Activated CD4-positive, alpha-beta T cell treated with anti-CD3 and anti-CD28 coated beads, Interleukin-2, amount 10 ng/mL, durations not matched to agents 7 days and 5 days (primary cell): ENCODE data around the gene POLD2. TPM values are rescaled to one million over a fixed set of nuclear protein-coding genes. Genes with fewer than 3 reads are reported as not detected.
A peak's percentile ranks its signal among the peaks of the same experiment; 100 is the strongest.

Experiments used
- CTCF ChIA-PET: fragments of 350-600 bp; sonication (Branson Sonifier 250); formaldehyde crosslinking; loops from one replicate; lab custom pipeline; 2021; ENCODE audit warnings: antibody characterized with exemption; lab: Charles Lee
- POLR2A ChIA-PET: fragments of 350-600 bp; sonication (Branson Sonifier 250); formaldehyde crosslinking; loops from one replicate; lab custom pipeline; 2021; ENCODE audit warnings: antibody characterized with exemption; lab: Charles Lee
- DNase-seq: peaks from one replicate; pipeline ENCODE4 v3.0.0-alpha.2; 2020
- H3K27ac Mint-ChIP-seq: one replicate; pipeline ENCODE4 v1.8.0; 2021; ENCODE audit warnings: mild to moderate bottlenecking, moderate library complexity, mixed read lengths
- H3K27me3 Mint-ChIP-seq: one replicate; pipeline ENCODE4 v1.8.0; 2021; ENCODE audit warnings: mixed read lengths
- H3K36me3 Mint-ChIP-seq: one replicate; pipeline ENCODE4 v1.8.0; 2021; ENCODE audit warnings: low read depth, mixed read lengths
- H3K4me1 Mint-ChIP-seq: one replicate; pipeline ENCODE4 v1.8.0; 2021; ENCODE audit warnings: mixed read lengths
- H3K4me3 Mint-ChIP-seq: one replicate; pipeline ENCODE4 v1.8.0; 2021; ENCODE audit warnings: mild to moderate bottlenecking, moderate library complexity, mixed read lengths
- H3K9me3 Mint-ChIP-seq: one replicate; pipeline ENCODE4 v1.8.0; 2021; ENCODE audit warnings: mixed read lengths
- total RNA-seq, 2 experiments: library from RNA; stranded (reverse); gene quantifications; one replicate each; pipeline ENCODE4 v1.2.3, GENCODE V29; 2021

POLD2 gene
- total RNA-seq, 2 experiments from 2014 or later = 117 to 128 TPM

DNA sequence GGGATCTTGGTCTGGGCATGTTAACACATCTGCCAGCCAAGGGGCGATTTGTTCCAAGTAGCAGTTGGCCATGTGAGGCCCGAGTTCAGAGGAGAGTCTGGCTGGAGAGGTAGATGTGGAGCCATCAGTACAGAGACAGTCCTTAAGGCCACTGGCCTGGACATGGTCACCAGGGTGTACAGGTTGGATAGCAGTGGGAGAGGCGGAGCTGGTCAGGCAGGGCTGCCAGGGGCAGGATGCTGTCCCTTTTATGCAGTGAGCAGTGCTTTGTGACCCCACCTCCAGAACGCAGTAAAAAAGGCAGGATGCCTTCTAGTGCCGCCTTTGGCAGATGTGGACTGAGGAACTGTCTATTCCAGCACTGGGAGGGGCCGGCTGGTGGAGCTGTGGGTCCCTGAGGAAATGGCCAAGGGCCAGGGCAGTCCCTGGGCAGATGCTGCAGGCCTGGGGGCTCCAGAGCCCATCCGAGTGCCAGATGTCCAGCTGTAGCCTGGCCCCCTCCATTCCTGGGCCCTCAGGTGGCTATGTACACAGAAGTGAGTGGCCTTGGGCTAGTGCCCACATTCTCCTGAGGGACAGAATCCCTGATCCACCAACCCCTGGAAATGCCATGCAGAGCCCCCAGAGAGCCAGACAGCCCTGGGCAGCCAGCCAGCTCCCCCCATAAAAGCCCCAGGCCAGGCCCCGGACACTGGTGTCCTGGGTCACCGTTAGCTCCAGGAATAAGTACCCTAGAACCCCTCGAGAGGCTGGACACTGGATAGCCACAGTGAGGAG is 34.9 kb upstream of the POLD2 start:
- H3K4me1 Mint-ChIP-seq = no peaks in the 10 kb centered on the region
- CTCF ChIA-PET = interaction anchor here (1.9 kb wide), 1 partner anchor 11 kb away, joined by 6 read pairs; no protein-coding TSS in a partner anchor
- H3K4me3 Mint-ChIP-seq = no peak overlapping the region
- DNase-seq = no peak
- no peaks in the 10 kb centered on the region for H3K9me3 Mint-ChIP-seq
- H3K27ac Mint-ChIP-seq = no peak overlapping the region
- POLR2A ChIA-PET = no interaction called here
- H3K36me3 Mint-ChIP-seq = no peaks in the 10 kb centered on the region
- no peaks in the 10 kb centered on the region for H3K27me3 Mint-ChIP-seq

GRCh38 chr7:44157116-44158080 is 34.0 kb upstream of the POLD2 start:
- Mint-ChIP-seq H3K27ac (no peak overlapping the region), H3K4me1 (no peaks in the 10 kb centered on the region), H3K9me3 (no peaks in the 10 kb centered on the region), H3K27me3 (no peaks in the 10 kb centered on the region), H3K4me3 (no peak overlapping the region), H3K36me3 (no peaks in the 10 kb centered on the region)
- no peak for DNase-seq
- ChIA-PET CTCF (interaction anchor here (1.9 kb wide), 1 partner anchor 10 kb away, joined by 6 read pairs; no protein-coding TSS in a partner anchor), POLR2A (no interaction called here)

DNA sequence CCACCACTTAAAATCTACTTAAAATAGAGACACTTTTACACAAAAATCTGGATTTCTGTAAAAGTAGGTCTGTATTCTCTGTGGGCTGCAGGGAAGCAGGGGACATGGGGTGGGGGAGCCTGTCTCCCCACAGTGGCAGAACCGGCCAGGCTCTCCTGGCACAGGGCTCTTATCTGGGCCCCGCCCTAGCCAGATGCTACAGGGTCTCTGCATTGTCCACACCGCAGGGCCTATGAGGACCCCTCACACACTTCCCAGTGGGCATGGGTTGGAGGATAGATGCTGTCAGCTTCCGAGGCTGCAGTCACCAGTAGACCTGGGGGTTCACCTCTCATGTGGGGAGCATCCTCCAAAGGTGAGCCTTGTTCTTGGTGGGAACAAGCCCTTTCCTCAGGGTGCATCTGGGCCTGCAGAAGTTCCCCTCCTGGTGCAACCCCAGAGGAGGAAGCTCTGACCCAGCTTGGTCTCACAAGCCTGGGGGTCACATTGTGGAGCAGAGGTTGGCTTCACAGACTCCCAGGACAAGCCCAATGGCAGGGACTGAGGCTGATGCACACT is 33.2 kb upstream of the POLD2 start:
- Mint-ChIP-seq H3K9me3 (no peaks in the 10 kb centered on the region), H3K4me3 (no peak overlapping the region), H3K36me3 (no peaks in the 10 kb centered on the region), H3K27me3 (no peaks in the 10 kb centered on the region), H3K4me1 (no peaks in the 10 kb centered on the region), H3K27ac (no peak overlapping the region)
- ChIA-PET POLR2A (no interaction called here), CTCF (interaction anchor here (1.9 kb wide), 1 partner anchor 10 kb away, joined by 6 read pairs; no protein-coding TSS in a partner anchor)
- no peak for DNase-seq

DNA sequence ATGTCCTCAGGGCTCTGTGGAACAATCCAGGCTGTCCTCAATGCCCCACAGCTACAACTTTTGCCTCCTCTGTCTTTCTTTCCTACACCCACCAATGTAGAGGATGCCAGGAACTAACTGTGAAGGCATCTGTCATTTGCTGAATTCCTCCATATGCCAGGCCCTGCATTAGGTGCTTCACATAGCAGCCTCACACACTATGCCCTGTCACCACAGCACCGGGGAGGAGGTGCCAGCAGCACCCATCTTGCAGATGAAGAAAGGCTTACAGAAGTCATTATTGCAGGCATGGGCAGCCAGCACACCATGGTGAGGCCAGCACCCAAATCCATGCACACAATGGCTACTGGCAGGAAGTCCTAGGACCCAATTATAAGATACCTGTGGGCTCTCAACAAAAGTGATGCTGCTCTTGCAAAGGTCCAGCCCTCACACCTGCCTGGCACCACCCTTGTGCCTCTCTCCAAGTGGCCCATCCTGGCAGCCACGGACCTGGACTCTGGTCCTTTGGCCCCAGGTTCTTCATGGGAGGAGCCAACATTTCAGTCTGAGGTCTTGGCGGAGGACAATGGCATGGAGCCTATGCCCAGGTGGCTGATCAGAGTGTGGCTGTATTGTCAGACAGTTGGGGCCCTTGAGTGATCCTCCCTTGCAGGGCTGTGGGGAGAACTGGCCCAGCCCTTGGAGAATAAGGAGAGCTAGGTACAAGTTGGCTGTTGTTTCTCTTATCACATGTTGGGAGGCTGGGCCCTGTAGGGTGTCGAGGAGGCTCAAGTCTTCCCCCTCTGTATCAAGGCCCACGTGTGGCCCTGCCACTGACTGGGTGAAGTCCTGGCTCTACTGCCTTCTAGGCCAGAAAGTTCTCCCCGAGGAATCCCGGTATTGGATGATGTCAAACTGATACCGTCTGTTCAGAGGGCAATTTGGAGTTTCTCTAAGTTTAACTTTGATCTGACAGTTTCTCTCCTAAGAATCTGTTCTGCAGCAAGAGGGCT is 32.1 kb upstream of the POLD2 start:
- no peak for DNase-seq
- Mint-ChIP-seq H3K36me3 (no peaks in the 10 kb centered on the region), H3K4me3 (no peak overlapping the region), H3K27me3 (no peaks in the 10 kb centered on the region), H3K4me1 (no peaks in the 10 kb centered on the region), H3K27ac (no peak overlapping the region), H3K9me3 (no peaks in the 10 kb centered on the region)
- CTCF ChIA-PET = no interaction called here
- POLR2A ChIA-PET = no interaction called here

DNA sequence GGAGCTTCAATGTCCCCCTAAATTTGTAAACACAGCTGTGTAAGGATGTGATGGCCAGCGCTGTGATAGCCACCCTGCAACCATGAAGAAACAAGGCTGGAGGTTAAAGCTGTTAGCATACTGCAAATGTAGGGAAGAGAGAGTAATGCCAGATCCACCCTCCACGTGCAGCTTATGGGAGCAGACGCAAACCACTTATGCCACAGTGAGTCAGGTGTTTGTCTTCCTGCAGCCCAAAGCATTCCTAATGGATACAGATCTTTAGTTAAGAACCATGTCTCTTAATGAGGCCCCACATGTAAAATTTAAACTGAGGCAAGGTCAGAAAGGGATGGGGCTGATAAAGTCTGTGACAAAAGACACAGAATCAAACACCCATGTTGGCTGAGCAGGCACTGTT is 31.4 kb upstream of the POLD2 start:
- Mint-ChIP-seq H3K4me3 (no peak overlapping the region), H3K36me3 (no peaks in the 10 kb centered on the region), H3K4me1 (no peaks in the 10 kb centered on the region), H3K9me3 (no peaks in the 10 kb centered on the region), H3K27ac (no peak overlapping the region), H3K27me3 (no peaks in the 10 kb centered on the region)
- DNase-seq = no peak
- ChIA-PET CTCF (interaction anchor here (1.2 kb wide), 1 partner anchor 8 kb away, joined by 3 read pairs; no protein-coding TSS in a partner anchor), POLR2A (no interaction called here)

GRCh38 chr7:44153948-44154335 is 30.6 kb upstream of the POLD2 start:
- ChIA-PET CTCF (interaction anchor here (1.0 to 1.5 kb wide), 4 partner anchors 9 to 22 kb away, joined by 3 to 4 read pairs (median 3); no protein-coding TSS in a partner anchor), POLR2A (no interaction called here)
- no peaks in the 10 kb centered on the region for H3K9me3 Mint-ChIP-seq

DNA sequence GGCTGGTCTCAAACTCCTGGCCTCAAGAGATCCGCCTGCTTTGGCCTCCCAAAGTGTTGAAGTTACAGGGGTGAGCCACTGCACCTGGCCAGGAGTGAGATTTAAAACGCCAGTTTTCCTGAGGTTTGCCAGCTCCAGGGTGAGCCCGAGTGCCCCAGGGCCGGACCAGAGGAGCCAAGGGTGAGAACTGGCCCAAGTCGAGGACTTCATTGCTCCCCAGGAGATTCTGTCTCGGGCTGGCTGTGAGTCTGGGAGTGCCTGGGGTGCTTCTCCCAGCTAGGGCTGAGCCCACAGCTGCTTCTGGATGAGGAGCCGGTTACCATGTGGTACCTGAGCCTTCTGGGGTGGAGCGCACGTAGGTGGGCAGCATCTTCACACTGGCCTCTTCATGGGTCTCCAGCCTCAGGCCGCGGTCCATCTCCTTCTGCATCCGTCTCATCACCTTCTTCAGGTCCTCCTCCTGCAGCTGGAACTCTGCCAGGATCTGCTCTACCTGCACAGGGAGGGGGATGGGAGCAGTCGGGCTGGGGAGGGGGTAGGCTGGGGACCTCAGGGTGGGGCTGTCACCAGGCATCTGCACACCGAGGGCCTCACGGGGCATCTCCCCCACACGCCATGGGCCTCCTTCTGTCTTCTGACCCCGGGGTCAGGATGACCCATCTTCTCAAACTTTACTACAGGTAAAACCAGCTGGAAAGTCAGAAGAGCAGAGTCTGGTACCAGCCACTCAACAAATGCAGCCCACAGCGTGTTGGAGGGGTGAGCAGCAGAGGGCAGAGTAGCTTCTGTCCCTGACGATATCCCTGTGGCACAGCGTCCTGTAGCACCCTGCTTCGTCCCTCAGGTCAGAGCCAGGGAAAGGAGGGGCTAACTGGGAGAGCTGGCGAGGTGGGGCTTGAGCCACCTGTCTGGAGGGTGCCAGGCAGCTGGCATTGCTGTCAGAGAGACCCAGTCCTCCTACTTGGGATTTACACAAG is 29.9 kb upstream of the POLD2 start:
- CTCF ChIA-PET = interaction anchor here (0.8 to 1.5 kb wide), 5 partner anchors 9 to 23 kb away, joined by 3 to 4 read pairs (median 3); no protein-coding TSS in a partner anchor
- H3K27ac Mint-ChIP-seq = no peak overlapping the region

More at GRCh38 chr7:44153948-44154335, 30.6 kb upstream of the POLD2 start:
- Mint-ChIP-seq H3K36me3 (no peaks in the 10 kb centered on the region), H3K4me3 (no peak overlapping the region), H3K4me1 (no peaks in the 10 kb centered on the region), H3K27me3 (no peaks in the 10 kb centered on the region), H3K27ac (no peak overlapping the region)
- no peak for DNase-seq

DNA sequence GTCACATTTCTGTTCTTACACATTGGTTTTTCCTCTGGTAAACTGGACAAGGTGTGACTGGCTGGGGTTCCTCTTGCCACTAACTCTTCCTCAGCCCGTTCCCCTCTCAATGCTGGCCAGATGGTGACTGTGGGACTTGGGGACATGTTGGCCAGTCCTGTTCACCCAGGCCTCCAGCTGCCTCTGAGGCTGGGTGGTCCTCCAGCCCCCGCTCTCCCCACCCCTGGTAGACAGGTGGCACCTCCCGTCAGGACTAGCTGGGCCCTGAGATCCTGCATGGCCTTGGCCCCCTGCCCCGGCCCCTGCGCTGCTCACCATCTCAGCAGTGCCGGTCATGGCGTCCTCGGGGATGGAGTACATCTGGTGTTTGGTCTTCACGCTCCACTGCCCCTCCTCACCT is 28.6 kb upstream of the POLD2 start:
- no peak overlapping the region for H3K4me3 Mint-ChIP-seq
- ChIA-PET CTCF (interaction anchor here (0.8 kb wide), 1 partner anchor 12 kb away, joined by 3 read pairs; no protein-coding TSS in a partner anchor), POLR2A (no interaction called here)
- peaks cover 3% of the 10 kb centered on the region for H3K27me3 Mint-ChIP-seq
- no peak for DNase-seq
- no peaks in the 10 kb centered on the region for H3K36me3 Mint-ChIP-seq
- peak overlapping the region; percentile 46 for H3K27ac Mint-ChIP-seq
- no peaks in the 10 kb centered on the region for H3K9me3 Mint-ChIP-seq
- no peaks in the 10 kb centered on the region for H3K4me1 Mint-ChIP-seq

More for the DNA sequence above, 29.9 kb upstream of the POLD2 start:
- Mint-ChIP-seq H3K9me3 (no peaks in the 10 kb centered on the region), H3K27me3 (peaks cover 3% of the 10 kb centered on the region), H3K36me3 (no peaks in the 10 kb centered on the region), H3K4me1 (no peaks in the 10 kb centered on the region), H3K4me3 (no peak overlapping the region)
- POLR2A ChIA-PET = no interaction called here
- DNase-seq = no peak

DNA sequence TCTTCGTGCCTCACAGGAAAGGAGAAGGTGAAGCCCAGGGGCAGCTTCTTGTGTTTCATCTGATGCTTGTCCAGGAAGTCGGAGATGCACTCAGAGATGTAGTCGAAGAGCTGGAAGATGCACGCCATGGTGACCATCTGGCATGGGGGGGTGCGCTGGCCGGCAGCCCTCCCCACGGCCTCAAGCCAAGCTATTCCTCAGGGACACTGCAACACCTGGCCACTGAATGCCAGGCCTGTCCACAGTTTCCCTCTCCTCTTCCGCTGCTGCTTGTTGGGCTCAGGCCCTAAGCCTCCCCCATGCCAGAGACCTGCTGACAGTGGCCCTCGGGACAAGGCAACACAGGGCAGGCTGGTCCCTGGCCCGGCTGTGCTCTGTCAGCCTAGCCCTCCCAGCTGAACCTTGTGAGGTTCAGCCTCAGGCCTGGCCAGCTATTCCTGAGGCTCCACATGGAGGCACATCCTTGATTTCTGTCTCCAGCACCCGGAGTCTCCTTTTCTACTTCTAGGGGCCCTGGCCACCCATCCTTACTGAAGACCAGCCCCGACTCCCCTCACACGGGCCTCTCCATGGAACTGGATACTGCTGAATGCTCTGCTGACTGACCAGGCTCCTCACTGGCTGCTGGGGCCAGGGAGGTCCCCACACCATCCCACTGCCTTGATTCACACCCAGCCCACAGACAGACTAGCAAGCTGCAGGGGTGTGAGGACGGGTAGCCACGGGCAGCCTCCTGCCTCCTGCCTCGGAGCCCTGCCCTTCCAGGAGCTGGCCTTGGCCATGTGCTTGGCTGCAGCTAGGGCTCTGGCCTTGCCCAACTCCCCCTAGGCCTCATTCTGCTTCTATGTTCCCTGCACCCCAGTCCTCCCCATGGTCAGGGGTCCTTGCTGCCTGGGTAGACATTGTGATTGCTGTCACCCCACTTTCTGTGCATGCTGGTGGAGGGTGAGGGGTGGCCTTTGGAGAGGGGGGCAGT is 27.9 kb upstream of the POLD2 start:
- CTCF ChIA-PET = interaction anchor here (0.6 to 1.1 kb wide), 2 partner anchors 10 to 107 kb away, joined by 3 to 4 read pairs; partner anchors contain the start of gene DBNL
- no peaks in the 10 kb centered on the region for H3K9me3 Mint-ChIP-seq
- no peak for DNase-seq
- H3K27me3 Mint-ChIP-seq = peaks cover 7% of the 10 kb centered on the region
- H3K4me3 Mint-ChIP-seq = no peak overlapping the region
- no peak overlapping the region for H3K27ac Mint-ChIP-seq
- H3K36me3 Mint-ChIP-seq = no peaks in the 10 kb centered on the region
- POLR2A ChIA-PET = no interaction called here
- H3K4me1 Mint-ChIP-seq = peaks cover 4% of the 10 kb centered on the region

DNA sequence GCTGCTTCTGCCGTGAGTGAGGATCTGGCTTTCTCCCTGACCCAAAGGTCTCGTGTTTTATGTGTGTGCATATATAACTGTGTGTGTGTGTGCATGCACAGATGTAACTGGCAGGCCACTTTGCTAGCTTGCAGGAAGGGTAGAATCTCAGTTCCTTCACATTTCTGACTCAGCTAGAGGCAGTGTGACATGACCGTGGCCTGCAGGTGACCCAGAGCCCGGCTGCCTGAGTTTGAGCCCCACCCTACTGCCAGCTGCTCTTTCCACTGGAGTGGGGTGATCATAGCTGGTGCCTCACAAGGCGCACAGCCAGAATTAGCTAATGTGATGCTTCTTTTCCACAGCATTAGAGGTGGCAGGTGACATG is 27.1 kb upstream of the POLD2 start:
- no peaks in the 10 kb centered on the region for H3K9me3 Mint-ChIP-seq
- no peaks in the 10 kb centered on the region for H3K36me3 Mint-ChIP-seq
- ChIA-PET CTCF (interaction anchor here (0.6 to 1.1 kb wide), 2 partner anchors 11 to 106 kb away, joined by 3 to 4 read pairs; partner anchors contain the start of gene DBNL), POLR2A (no interaction called here)
- H3K27ac Mint-ChIP-seq = no peak overlapping the region
- DNase-seq = no peak
- peaks cover 6% of the 10 kb centered on the region for H3K4me1 Mint-ChIP-seq
- no peak overlapping the region for H3K4me3 Mint-ChIP-seq
- peaks cover 8% of the 10 kb centered on the region for H3K27me3 Mint-ChIP-seq
